Uterus (tissue), 4 donors: ENCODE measurements around the gene CTSE. TPM values are rescaled to one million over a fixed set of nuclear protein-coding genes. Genes with fewer than 3 reads are reported as not detected.
"Not testable (repeated sequence)": the region's sequence is repeated elsewhere in the genome, so short reads cannot be mapped to it uniquely, and the experiment has no call there.

ENCODE experiments used
- DNase-seq, 2 donors: peaks; one replicate each; pipeline ENCODE4 v3.0.0-alpha.2; 2019 to 2020
- H3K27ac ChIP-seq, 2 donors: fragments of 200-600 bp; sonication (generic); 1 replicate in 1 of 2; 2 replicates in 1 of 2; pipeline ENCODE4 v1.5.1; 2016 to 2018
- H3K27me3 ChIP-seq, 2 donors: fragments of 200-600 bp; sonication (generic); one replicate each; pipeline ENCODE4 v1.5.1; 2018 to 2019; ENCODE audit warnings: control low read depth in 1 of 2
- H3K36me3 ChIP-seq, 2 donors: fragments of 200-600 bp; sonication (generic); one replicate each; pipeline ENCODE4 v1.5.1; 2019; ENCODE audit warnings: control low read depth in 1 of 2
- H3K4me1 ChIP-seq, 2 donors: fragments of 200-600 bp; sonication (generic); one replicate each; pipeline ENCODE4 v1.5.1; 2018 to 2019; ENCODE audit warnings: control low read depth in 1 of 2
- H3K4me3 ChIP-seq, 2 donors: fragments of 200-600 bp; sonication (generic); 1 replicate in 1 of 2; 2 replicates in 1 of 2; pipeline ENCODE4 v1.5.1; 2018 to 2019; ENCODE audit warnings: mild to moderate bottlenecking in 1 of 2
- H3K9me3 ChIP-seq, 2 donors: fragments of 200-600 bp; sonication (generic); one replicate each; pipeline ENCODE4 v1.5.1; 2019; ENCODE audit warnings: control low read depth in 1 of 2
- POLR2A ChIP-seq, 2 donors: fragments of 450-650 bp; IDR thresholded peaks; one replicate each; pipeline ENCODE4 v1.6.1; 2016; ENCODE audit warnings: antibody characterized with exemption in 2 of 2, mild to moderate bottlenecking in 1 of 2, moderate library complexity in 1 of 2
- intact Hi-C: fragments of 100-400 bp; cut with DNase I; formaldehyde crosslinking; loops from one replicate; pipeline ENCODE4 v1.15.1; 2023; ENCODE audit warnings: low total_unique reads
- total RNA-seq, 4 donors: library from RNA; depleted of rRNA in 3 of 4; stranded (reverse); fragments of >200 nt in 3 of 4; gene quantifications; one replicate each; pipeline versions ENCODE4 v1.1.0 to v1.2.4, GENCODE V29; 2014 to 2023
- TF ChIP-seq, protein P1 (sequence below), 4 experiments: fragments of 200-600 bp in 2 of 4; fragments of 450-650 bp in 2 of 4; sonication (generic) in 2 of 4; IDR thresholded peaks; one replicate each; pipeline ENCODE4 v1.5.1; 2016 to 2019; ENCODE audit warnings: antibody characterized with exemption in 4 of 4, mild to moderate bottlenecking in 2 of 4, moderate library complexity in 1 of 4
- donor health status: DM: yes; HTN: yes; CAD: no.

The CTSE gene
- total RNA-seq, 4 donors from 2014 or later, result 0.21 TPM; not detected in 3

DNA sequence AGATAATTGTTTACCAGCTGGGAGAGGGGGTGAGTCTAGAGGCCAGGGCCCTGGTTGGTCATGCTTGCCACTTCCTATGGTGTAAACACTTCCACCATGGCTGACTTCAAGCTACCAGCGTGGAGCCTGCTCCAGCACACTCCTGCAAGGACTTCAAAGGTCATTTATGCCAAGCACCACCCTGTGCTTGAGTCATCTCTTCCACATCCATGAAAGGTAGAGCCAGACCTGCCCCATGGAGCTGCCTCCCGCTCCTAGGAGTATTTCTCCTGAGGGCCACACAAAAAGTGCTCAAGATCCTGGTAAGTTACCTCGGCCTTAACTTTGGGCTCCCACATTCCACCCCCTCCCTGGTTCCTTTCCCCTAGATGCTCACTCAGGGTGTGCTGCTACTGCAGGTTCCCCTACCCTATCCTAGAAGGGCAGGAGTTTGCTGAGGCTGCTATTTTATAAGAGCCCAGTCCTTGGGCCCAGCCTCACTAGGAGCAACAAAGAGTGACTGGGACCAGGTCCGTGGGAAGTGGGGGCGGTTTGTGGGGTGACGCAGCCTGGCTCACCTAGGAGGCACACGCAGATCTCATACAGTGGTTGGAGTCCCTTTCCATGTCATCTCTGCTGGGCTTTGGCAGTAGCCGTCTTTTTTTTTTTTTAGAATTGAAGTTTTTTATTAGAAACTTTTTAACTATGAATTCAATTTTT lies 22.9 kb downstream of the CTSE start:
- H3K9me3 ChIP-seq, result no peaks in the 10 kb centered on the region
- no peak overlapping the region for H3K27ac ChIP-seq
- H3K4me1 ChIP-seq, result no peaks in the 10 kb centered on the region
- no peak overlapping the region for H3K4me3 ChIP-seq
- no peaks in the 10 kb centered on the region for H3K36me3 ChIP-seq
- intact Hi-C loops, result no loop called here
- H3K27me3 ChIP-seq, result no peaks in the 10 kb centered on the region
- no peak for DNase-seq
- TF ChIP-seq POLR2A (IDR thresholded peaks at IDR 0.05), result no peak
- TF ChIP-seq, protein P1, sequence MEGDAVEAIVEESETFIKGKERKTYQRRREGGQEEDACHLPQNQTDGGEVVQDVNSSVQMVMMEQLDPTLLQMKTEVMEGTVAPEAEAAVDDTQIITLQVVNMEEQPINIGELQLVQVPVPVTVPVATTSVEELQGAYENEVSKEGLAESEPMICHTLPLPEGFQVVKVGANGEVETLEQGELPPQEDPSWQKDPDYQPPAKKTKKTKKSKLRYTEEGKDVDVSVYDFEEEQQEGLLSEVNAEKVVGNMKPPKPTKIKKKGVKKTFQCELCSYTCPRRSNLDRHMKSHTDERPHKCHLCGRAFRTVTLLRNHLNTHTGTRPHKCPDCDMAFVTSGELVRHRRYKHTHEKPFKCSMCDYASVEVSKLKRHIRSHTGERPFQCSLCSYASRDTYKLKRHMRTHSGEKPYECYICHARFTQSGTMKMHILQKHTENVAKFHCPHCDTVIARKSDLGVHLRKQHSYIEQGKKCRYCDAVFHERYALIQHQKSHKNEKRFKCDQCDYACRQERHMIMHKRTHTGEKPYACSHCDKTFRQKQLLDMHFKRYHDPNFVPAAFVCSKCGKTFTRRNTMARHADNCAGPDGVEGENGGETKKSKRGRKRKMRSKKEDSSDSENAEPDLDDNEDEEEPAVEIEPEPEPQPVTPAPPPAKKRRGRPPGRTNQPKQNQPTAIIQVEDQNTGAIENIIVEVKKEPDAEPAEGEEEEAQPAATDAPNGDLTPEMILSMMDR (IDR thresholded peaks at IDR 0.05), result no peak

DNA sequence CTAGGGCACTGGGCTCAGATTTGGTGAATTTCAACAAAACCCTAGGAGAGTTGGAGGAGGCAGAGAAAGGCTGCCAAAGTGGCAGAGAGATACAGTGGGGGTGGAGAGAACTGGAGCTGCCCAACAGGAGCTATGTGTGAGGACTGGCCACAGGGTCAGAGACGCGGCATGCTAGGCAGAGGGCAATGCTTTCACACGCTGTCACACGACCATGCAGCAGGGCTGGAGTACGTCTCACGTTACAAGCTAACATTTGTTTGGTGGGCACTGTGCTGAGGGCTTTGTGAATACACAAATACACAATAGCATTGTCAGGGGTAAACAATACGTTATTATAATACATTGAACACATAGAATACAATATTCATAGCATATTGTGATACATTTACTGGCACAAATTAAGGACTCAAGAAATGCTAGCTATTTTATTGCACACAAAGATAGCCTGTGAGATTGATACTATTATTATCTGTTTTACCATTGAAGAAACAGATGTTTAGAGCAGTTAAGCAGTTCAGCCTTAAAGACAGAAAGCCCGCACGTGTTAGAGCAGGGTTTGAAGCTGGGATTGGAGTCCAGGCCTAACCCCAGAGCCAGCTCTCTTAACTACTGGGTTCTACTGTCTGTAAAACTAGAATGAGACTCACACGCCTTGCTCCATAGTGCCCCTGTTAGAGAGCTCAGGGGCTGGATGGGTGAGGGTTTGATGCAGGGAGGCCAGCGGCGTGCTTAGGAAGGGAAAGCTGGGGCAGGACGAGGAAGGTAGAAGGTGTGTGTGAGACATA lies 25.0 kb downstream of the CTSE start:
- no peaks in the 10 kb centered on the region for H3K36me3 ChIP-seq
- no peaks in the 10 kb centered on the region for H3K9me3 ChIP-seq
- no peaks in the 10 kb centered on the region for H3K27me3 ChIP-seq
- intact Hi-C loops, result no loop called here
- no peak for DNase-seq
- no peaks in the 10 kb centered on the region for H3K4me1 ChIP-seq
- no peak for TF ChIP-seq POLR2A (IDR thresholded peaks at IDR 0.05)
- TF ChIP-seq, protein P1 (IDR thresholded peaks at IDR 0.05), result no peak
- H3K4me3 ChIP-seq, result no peak overlapping the region
- H3K27ac ChIP-seq, result no peak overlapping the region

DNA sequence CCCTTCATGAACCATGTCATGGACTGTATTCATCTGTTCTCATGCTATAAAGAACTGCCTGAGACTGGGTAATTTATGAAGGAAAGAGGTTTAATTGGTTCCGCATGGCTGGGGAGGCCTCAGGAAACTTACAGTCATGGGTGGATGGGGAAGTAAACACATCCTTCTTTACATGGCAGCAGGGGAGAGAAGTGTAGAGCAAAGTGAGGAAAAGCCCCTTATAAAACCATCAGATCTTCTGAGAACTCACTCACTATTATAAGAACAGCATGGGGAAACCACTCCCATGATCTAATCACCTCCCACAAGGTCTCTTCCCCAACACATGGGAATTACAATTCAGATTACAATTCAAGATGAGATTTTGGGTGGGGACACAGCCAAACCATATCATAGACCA lies 27.1 kb downstream of the CTSE start:
- H3K27ac ChIP-seq, DNase-seq, intact Hi-C loops, H3K27me3 ChIP-seq, H3K4me1 ChIP-seq, H3K36me3 ChIP-seq, H3K4me3 ChIP-seq, H3K9me3 ChIP-seq: not testable (repeated sequence)

DNA sequence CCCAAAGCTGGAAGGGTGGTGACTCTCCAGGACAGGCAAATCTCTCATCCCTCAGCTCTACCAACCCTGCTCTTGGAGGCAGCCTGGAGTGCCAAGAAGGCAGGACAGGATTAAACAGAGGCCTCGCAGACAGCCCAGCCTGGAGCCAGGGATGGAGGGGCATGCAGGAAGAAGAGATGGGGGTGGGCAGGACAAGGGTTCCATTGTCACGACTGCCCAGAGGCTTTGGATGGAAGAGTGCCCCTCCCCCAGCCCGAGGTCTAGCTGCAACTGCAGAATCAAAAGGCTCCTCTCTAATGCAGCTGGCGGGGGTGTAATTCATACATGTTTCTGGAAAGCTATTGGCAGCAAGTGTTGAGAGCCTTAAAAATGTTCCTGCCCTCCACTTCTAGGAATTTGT lies 29.3 kb downstream of the CTSE start:
- Histone ChIP-seq H3K4me1 (no peaks in the 10 kb centered on the region), H3K9me3 (no peaks in the 10 kb centered on the region), H3K27me3 (no peaks in the 10 kb centered on the region), H3K4me3 (no peak overlapping the region), H3K36me3 (no peaks in the 10 kb centered on the region), H3K27ac (no peak overlapping the region)
- intact Hi-C loops, result no loop called here
- TF ChIP-seq, protein P1 (IDR thresholded peaks at IDR 0.05), result no peak
- TF ChIP-seq POLR2A (IDR thresholded peaks at IDR 0.05), result no peak
- no peak for DNase-seq

DNA sequence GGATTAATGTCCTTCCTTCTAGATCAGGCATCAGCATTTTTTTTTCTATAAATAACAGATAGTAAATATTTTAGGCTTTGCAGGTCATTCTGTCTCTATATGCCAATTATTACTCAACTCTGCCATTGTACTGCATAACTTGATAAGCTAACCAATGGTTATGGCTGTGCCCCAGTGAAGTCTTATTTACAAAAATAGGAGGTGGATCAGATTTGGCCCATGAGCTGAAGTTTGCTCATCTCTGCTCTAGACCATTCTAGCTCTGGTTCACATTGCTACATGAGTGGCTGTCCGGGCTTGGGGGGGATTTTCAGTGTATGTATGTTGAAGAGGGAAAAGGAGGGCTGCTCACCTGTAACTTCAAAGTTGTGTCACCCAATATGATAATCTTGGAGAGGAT lies 30.6 kb downstream of the CTSE start:
- Histone ChIP-seq H3K4me1 (no peaks in the 10 kb centered on the region), H3K9me3 (no peaks in the 10 kb centered on the region), H3K27me3 (no peaks in the 10 kb centered on the region), H3K4me3 (no peak overlapping the region), H3K27ac (no peak overlapping the region), H3K36me3 (no peaks in the 10 kb centered on the region)
- intact Hi-C loops, result no loop called here
- no peak for TF ChIP-seq POLR2A (IDR thresholded peaks at IDR 0.05)
- TF ChIP-seq, protein P1 (IDR thresholded peaks at IDR 0.05), result no peak
- DNase-seq, result no peak
